Neural crest cell (in vitro differentiated cells): ENCODE measurements around the gene TOMM40L. TPM values are rescaled to one million over a fixed set of nuclear protein-coding genes. Genes with fewer than 3 reads are reported as not detected.

Experiments
- DNase-seq: peaks from one replicate; pipeline ENCODE4 v3.0.0; 2021; ENCODE audit warnings: low read depth, mixed read lengths, low spot score
- H3K27ac Mint-ChIP-seq: one replicate; pipeline ENCODE4 v1.8.0; 2021; ENCODE audit warnings: mild to moderate bottlenecking, mixed read lengths; ENCODE audit not compliant: unreplicated experiment
- H3K27me3 Mint-ChIP-seq: 2 replicates; pipeline ENCODE4 v1.8.0; 2021; ENCODE audit warnings: low read depth, mild to moderate bottlenecking, mixed read lengths
- H3K36me3 Mint-ChIP-seq: 2 replicates; pipeline ENCODE4 v1.8.0; 2021; ENCODE audit warnings: low read depth, mild to moderate bottlenecking, mixed read lengths
- H3K4me1 Mint-ChIP-seq: 2 replicates; pipeline ENCODE4 v1.8.0; 2021; ENCODE audit warnings: mixed read lengths
- H3K4me3 Mint-ChIP-seq: one replicate; pipeline ENCODE4 v1.8.0; 2021; ENCODE audit warnings: mild to moderate bottlenecking, mixed read lengths
- H3K9me3 Mint-ChIP-seq: 2 replicates; pipeline ENCODE4 v1.8.0; 2021; ENCODE audit warnings: mixed read lengths
- microRNA-seq: library from miRNA; unstranded; fragments of <30 nt; microRNA quantifications from one replicate; pipeline ENCODE4, GENCODE V29; 2020
- total RNA-seq: library from RNA; stranded (reverse); gene quantifications from 2 replicates; pipeline ENCODE4 v1.2.1, GENCODE V29; 2021
- TF ChIP-seq, protein P1 (sequence below): fragments of 200-600 bp; sonication (generic); conservative IDR thresholded peaks from 2 replicates; pipeline ENCODE4 v1.5.0; 2021; ENCODE audit warnings: antibody characterized with exemption, mild to moderate bottlenecking

The TOMM40L gene
- total RNA-seq, 1 donor from 2014 or later: 17.2 TPM

DNA sequence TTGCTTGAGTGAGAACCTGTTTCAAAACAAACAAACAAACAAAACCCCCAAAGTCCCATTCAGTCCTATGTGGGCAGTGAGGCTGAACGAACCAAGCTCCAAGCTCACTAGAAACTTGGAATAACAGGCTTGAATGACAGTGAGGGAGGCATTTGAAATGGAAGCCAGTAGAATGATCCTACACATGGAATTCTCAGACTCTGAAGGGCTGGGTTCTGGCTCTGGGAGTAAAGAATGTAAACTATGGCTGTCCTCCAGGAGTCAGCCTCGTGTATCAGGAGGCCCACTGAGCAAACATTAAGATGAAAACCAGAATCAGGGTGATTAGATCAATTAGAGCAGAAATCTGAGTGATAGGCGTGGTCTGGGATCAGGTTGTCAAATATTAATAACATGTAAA is 47.5 kb downstream of the TOMM40L start:
- Mint-ChIP-seq H3K4me1 (no peaks in the 10 kb centered on the region), H3K9me3 (no peaks in the 10 kb centered on the region), H3K27me3 (peaks cover 35% of the 10 kb centered on the region), H3K27ac (no peak overlapping the region), H3K4me3 (no peak overlapping the region), H3K36me3 (no peaks in the 10 kb centered on the region)
- DNase-seq: no peak
- TF ChIP-seq, protein P1, sequence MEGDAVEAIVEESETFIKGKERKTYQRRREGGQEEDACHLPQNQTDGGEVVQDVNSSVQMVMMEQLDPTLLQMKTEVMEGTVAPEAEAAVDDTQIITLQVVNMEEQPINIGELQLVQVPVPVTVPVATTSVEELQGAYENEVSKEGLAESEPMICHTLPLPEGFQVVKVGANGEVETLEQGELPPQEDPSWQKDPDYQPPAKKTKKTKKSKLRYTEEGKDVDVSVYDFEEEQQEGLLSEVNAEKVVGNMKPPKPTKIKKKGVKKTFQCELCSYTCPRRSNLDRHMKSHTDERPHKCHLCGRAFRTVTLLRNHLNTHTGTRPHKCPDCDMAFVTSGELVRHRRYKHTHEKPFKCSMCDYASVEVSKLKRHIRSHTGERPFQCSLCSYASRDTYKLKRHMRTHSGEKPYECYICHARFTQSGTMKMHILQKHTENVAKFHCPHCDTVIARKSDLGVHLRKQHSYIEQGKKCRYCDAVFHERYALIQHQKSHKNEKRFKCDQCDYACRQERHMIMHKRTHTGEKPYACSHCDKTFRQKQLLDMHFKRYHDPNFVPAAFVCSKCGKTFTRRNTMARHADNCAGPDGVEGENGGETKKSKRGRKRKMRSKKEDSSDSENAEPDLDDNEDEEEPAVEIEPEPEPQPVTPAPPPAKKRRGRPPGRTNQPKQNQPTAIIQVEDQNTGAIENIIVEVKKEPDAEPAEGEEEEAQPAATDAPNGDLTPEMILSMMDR: no peak

DNA sequence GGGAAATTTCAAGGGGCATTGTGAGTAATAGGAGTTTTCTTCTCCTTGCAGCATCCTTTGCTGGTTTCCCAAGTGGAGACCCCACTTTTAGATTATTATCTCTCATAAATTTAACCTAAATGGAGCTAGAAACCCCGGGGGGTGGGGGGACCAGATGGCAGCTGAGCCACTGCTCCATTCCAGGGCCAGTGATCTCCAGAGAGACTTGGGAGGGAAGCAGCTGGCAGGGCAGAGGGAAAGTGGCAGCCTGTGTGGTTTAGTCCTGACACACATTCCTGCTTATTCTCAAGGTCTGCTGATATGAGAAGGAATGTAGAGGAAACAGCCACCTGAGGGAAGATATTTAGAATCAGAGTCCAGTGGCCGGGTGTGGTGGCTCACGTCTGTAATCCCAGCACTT is 49.0 kb downstream of the TOMM40L start:
- TF ChIP-seq, protein P1: no peak
- Mint-ChIP-seq H3K4me1 (no peaks in the 10 kb centered on the region), H3K9me3 (no peaks in the 10 kb centered on the region), H3K27ac (no peak overlapping the region), H3K27me3 (peaks cover 45% of the 10 kb centered on the region), H3K4me3 (no peak overlapping the region), H3K36me3 (no peaks in the 10 kb centered on the region)
- no peak for DNase-seq

Small RNA genes within 50 kb of the gene (microRNA-seq; reads per million reads assigned to microRNA genes)
- gene MIR5187: not detected

Other genes starting within 250 kb of the TOMM40L start
- 3.5 and 6.4 TPM in 2 replicates for gene F11R, start 204.9 kb upstream of the TOMM40L start, total RNA-seq
- gene TSTD1, start 187.1 kb upstream of the TOMM40L start, total RNA-seq: 6.7 and 7.2 TPM in 2 replicates
- gene USF1, start 180.1 kb upstream of the TOMM40L start, total RNA-seq: 87.7 and 89.5 TPM in 2 replicates
- gene ARHGAP30, start 156.2 kb upstream of the TOMM40L start, total RNA-seq: not detected in 2 replicates
- not detected in 2 replicates for gene NECTIN4, start 136.5 kb upstream of the TOMM40L start, total RNA-seq
- gene KLHDC9, start 127.7 kb upstream of the TOMM40L start, total RNA-seq: 8.0 and 9.1 TPM in 2 replicates
- gene PFDN2, start 108.0 kb upstream of the TOMM40L start, total RNA-seq: 90.0 and 99.5 TPM in 2 replicates
- 48.6 and 53.9 TPM in 2 replicates for gene NIT1, start 108.0 kb upstream of the TOMM40L start, total RNA-seq
- gene DEDD, start 93.4 kb upstream of the TOMM40L start, total RNA-seq: 35.1 and 36.2 TPM in 2 replicates
- 77.2 and 80.9 TPM in 2 replicates for gene UFC1, start 72.1 kb upstream of the TOMM40L start, total RNA-seq
- gene USP21, start 66.6 kb upstream of the TOMM40L start, total RNA-seq: 41.6 and 45.2 TPM in 2 replicates
- 48.3 and 48.6 TPM in 2 replicates for gene PPOX, start 59.6 kb upstream of the TOMM40L start, total RNA-seq
- 50.6 and 53.2 TPM in 2 replicates for gene B4GALT3, start 48.6 kb upstream of the TOMM40L start, total RNA-seq
- gene ADAMTS4, start 27.0 kb upstream of the TOMM40L start, total RNA-seq: 4.6 and 4.8 TPM in 2 replicates
- gene NDUFS2, start 23.7 kb upstream of the TOMM40L start, total RNA-seq: 106 and 108 TPM in 2 replicates
- gene FCER1G, start 10.8 kb upstream of the TOMM40L start, total RNA-seq: 0.93 and 1.6 TPM in 2 replicates
- not detected in 2 replicates for gene APOA2, start 2.4 kb upstream of the TOMM40L start, total RNA-seq
- gene NR1I3, start 12.1 kb downstream of the TOMM40L start, total RNA-seq: not detected in 2 replicates
- gene PCP4L1, start 32.7 kb downstream of the TOMM40L start, total RNA-seq: 0.16 and 0.20 TPM in 2 replicates
- gene MPZ, start 83.9 kb downstream of the TOMM40L start, total RNA-seq: 50.2 and 51.3 TPM in 2 replicates
- 193 and 200 TPM in 2 replicates for gene SDHC, start 88.3 kb downstream of the TOMM40L start, total RNA-seq
- not detected in 2 replicates for gene CFAP126, start 141.8 kb downstream of the TOMM40L start, total RNA-seq